GM19238 (cell line): ENCODE measurements around the gene ATP13A1.
"Not testable (repeated sequence)": the region's sequence is repeated elsewhere in the genome, so short reads cannot be mapped to it uniquely, and the experiment has no call there.

Source experiments
- DNase-seq: peaks from one replicate; pipeline ENCODE4 v3.0.0; 2011; ENCODE audit warnings: low spot score; ENCODE audit not compliant: insufficient read length

Gene ATP13A1

DNA sequence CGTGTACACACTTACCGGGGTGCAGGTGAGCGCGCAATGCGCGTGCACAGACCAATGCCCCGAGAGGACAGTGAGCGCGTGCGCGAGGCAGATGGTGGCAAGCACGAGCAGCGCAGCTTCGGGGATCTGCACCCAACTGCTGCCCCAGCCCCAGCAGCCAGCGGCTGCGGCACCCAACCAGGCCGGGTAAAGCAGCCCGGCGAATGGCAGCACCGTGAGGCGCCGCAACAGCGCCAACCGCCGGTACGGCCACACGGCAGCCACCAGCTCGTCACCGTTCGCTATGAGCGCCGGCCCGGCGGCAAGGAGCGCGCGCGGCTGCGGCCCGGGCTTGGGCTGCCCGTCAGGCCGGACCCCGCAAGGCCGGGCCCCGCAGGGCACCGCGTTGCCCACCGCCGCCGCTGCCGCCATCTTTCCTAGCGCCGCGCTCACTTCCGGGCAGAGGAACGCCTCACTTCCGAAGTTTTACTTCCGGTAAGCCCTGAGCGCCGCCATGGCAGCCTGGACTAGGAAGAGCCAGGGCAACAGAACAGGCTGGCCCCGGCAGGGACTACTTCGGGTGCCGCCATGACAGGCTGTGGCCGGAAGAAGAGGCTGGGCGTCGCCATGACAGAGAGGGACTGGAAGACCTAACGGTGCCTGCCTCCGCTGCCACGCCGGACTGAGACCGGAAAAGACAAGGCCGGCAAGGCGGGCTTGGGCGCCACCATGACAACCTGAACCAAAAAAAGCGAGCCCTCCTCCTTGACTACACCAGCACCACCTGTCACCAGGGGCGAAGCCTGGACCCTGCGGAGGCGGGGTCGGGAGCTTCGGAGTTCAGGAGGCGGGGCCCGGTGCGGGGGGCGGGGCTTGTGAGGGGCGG is at the start of gene ATP13A1:
Gene ATP13A1 (minus strand): TSS at position 421 of the 865 bp plus-strand sequence. CDS start 10 bp downstream, at position 411.
- peak; percentile 79 for DNase-seq

DNA sequence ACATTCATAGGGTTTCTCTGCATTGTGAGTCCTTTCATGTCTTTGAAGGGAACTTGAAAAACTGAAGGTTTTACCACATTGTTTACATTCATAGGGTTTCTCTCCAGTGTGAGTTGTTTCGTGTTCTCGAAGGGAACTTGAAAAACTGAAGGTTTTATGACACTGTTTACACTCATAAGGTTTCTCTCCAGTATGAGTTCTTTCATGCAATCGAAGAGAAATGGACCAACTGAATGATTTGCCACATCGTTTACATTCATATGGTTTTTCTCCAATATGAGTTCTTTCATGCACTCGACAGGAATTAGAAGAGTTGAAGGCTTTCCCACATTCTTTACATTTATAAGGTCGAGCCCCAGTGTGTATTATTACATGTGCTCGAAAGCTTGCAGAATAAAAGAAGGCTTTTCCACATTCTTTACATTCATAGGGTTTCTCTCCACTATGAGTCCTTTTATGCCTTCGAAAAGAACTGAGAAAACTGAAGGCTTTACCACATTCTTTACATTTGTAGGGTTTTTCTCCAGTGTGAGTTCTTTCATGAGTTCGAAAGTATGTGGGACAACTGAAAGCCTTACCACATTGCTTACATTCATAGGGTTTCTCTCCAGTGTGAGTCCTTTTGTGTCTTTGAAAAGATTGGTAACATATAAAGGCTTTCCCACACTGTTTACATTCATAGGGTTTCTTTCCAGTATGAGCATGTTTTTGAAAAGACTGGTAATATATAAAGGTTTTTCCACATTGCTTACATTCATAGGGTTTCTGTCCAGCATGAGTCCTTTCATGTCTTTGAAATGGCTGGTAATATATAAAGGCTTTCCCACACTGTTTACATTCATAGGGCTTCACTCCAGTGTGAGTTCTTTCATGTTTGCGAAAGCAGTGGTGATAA is 48.7 kb upstream of the ATP13A1 start:
- no peak for DNase-seq

GRCh38 chr19:19711306-19711933 is 47.9 kb upstream of the ATP13A1 start:
- no peak for DNase-seq

- no peak for DNase-seq
Measured at GRCh38 chr19:19710506-19710905, 47.0 kb upstream of the ATP13A1 start.

DNA sequence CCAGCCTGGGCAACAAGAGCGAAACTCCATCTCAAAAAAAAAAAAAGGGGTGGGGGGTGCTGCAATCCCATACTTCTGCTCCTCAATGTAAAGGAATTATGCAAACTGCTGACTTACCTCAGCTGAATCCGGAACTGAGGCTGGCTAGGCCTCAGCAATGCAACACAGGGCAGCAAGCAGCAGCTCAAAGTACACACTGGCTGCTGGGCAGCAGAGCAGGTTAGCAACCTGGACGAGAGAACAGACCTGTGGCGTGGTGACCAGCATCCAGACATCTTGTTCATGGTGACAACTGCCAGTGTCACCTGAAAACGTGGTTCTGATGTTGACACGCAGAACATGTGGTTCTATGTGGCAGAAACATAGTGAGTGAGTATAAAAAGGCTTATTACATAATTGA is 41.4 kb upstream of the ATP13A1 start:
- no peak for DNase-seq

DNA sequence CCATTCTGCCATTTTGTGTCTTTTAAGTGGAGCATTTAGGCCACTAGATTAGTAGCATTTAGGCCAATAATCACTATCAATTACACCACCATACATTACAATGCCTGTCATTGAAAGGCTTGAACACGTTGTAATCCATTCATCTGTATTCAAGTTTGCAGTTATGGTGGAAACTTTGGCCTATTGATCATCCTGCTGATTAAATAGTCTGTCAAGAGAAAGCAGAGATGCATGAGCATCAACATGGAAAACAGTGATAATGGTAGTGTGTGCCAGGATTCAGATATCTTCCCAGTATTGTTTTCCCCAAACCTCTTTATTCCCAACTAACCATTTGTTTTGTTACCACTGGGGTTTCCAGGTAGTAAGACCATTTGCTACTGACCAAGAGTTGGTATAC is 37.0 kb upstream of the ATP13A1 start:
- not testable (repeated sequence) for DNase-seq

DNA sequence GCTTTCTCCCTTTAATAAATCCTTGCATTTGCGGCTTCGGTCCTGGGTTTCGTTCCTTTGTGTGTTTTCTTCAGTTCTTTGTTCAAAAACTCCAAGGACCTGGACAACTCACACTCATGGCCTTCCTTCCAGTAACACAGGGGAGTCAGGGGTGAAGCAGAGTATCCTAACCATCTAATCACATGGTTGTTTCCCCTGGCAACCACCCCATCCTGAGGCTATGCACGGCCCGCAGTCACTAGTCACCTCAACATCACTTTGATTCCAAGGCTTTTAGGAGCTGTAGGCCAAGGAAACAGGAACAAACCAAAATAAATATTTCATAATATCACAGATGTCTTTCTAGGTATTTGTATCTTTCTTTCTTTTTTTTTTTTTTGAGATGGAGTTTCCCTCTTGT is 34.1 kb upstream of the ATP13A1 start:
- DNase-seq, result no peak

GRCh38 chr19:19696386-19696785 is 32.9 kb upstream of the ATP13A1 start:
- DNase-seq, result no peak

DNA sequence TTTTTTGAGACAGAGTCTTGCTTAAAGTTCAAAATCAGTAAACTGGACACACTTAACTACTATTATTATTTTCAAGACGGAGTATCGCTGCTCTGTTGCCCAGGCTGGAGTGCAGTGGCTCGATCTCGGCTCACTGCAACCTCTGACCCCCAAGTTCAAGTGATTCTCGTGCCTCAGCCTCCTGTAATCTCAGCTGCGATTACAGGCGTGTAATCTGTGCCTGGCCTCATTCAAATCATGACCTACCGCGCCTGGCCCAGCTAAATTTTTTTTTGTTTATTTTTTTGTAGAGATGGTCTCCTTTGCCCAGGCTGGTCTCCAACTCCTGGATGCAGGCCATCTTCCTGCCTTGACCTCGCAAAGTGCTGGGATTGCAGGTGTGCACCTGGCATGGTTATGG is 28.2 kb upstream of the ATP13A1 start:
- no peak for DNase-seq

DNA sequence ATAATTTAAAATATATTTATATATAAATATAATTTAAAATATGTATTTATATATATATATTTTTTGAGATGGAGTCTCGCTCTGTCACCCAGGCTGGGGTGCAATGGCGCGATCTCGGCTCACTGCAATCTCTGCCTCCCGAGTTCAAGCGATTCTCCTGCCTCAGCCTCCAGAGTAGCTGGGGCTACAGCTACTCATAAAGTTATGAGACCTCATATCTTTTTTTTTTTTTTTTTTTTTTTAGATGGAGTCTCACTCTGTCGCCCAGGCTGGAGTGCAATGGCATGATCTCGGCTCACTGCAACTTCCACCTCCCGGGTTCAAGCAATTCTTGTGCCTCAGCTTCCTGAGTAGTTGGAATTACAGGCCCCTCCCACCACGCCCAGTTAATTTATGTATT is 25.5 kb upstream of the ATP13A1 start:
- not testable (repeated sequence) for DNase-seq

GRCh38 chr19:19687090-19687489 is 23.6 kb upstream of the ATP13A1 start:
- peak; percentile 16 for DNase-seq

DNA sequence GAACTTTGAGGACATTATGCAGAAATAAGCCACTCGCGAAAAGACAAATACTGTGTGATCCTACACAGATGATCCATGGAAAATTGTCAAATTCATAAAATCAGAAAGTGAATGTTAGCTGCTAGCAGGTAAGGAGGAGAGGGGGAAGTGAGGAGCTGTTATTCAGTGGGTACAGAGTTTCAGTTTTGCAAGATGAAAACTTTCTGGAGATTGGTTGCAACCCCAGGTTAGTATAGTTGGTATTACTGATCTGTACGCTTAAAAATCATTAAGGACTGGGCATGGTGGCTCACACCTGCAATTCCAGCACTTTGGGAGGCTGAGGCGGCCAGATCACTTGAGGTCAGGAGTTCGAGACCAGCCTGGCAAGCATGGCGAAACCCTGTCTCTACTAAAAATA is 23.1 kb upstream of the ATP13A1 start:
- DNase-seq, result no peak

DNA sequence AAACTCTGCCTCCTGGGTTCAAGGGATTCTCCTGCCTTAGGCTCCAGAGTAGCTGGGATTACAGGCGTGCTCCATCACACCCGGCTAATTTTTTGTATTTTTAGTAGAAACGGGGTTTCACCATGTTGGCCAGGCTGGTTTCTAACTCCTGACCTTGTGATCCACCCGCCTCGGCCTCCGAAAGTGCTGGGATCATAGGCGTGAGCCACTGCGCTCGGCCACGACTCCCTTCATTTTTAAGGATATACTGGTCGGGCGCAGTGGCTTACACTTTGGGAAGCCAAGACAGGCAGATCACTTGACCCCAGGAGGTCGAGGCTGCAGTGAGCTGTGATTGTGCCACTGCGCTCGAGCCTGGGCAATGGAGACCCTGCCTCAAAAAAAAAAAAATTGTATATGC is 22.6 kb upstream of the ATP13A1 start:
- DNase-seq, result not testable (repeated sequence)

GRCh38 chr19:19679176-19680073 is 15.9 kb upstream of the ATP13A1 start:
- no peak for DNase-seq

DNA sequence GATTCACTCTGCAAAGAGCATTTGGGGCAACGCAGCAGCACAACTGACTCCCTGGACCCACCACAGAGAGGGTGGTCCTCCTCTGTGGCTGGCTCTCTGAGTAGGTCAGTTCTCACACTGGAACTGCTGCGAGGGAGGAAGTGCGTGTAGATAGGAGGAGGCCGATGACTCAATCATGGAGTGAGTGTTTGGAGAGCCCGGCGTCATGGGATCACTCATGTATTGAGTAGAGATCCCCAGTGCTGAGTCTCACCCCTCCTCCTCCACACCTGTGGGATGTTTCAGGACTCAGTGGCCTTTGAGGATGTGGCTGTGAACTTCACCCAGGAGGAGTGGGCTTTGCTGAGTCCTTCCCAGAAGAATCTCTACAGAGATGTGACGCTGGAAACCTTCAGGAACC is 14.1 kb upstream of the ATP13A1 start:
- no peak for DNase-seq

GRCh38 chr19:19674315-19674714 is 10.8 kb upstream of the ATP13A1 start:
- no peak for DNase-seq

- no peak for DNase-seq
Measured at GRCh38 chr19:19672816-19673215, 9.3 kb upstream of the ATP13A1 start.

GRCh38 chr19:19670070-19670551 is 6.6 kb upstream of the ATP13A1 start:
- DNase-seq, result no peak

GRCh38 chr19:19668230-19669012 is 4.9 kb upstream of the ATP13A1 start, which contains the start of gene ZNF101:
Gene ZNF101 (plus strand): TSS chr19:19668839. CDS start chr19:19668964, 125 bp downstream.
- DNase-seq, result peak; percentile 81
